Left lung (tissue), 14 donors: ENCODE measurements around the gene NAGA. TPM values are rescaled to one million over a fixed set of nuclear protein-coding genes. Genes with fewer than 3 reads are reported as not detected.
"Not testable (repeated sequence)": the region's sequence is repeated elsewhere in the genome, so short reads cannot be mapped to it uniquely, and the experiment has no call there.

Experiments
- ATAC-seq: fragments of 200-7000 bp; cut with Tn5 transposase; one replicate; pipeline ENCODE4 v1.9.1; 2020; ENCODE audit warnings: moderate library complexity
- DNase-seq, 4 donors: peaks; one replicate each; pipeline ENCODE4 v3.0.0-alpha.2; 2013 to 2020
- H3K27ac ChIP-seq, 2 donors: fragments of 200-600 bp; sonication (generic) in 1 of 2; one replicate each; pipeline versions ENCODE4 v1.5.0 to v1.8.0; 2020 to 2021
- H3K27me3 ChIP-seq, 2 donors: fragments of 200-600 bp; sonication (generic) in 1 of 2; one replicate each; pipeline versions ENCODE4 v1.5.0 to v1.8.0; 2020 to 2021
- H3K36me3 ChIP-seq, 2 donors: fragments of 200-600 bp; sonication (generic) in 1 of 2; one replicate each; pipeline versions ENCODE4 v1.5.0 to v1.8.0; 2020 to 2021
- H3K4me1 ChIP-seq, 2 donors: fragments of 200-600 bp; one replicate each; pipeline ENCODE4 v1.8.0; 2021
- H3K4me3 ChIP-seq, 2 donors: fragments of 200-600 bp; sonication (generic) in 1 of 2; one replicate each; pipeline versions ENCODE4 v1.5.0 to v1.8.0; 2020 to 2021; ENCODE audit warnings: mild to moderate bottlenecking in 1 of 2
- H3K9me3 ChIP-seq, 2 donors: fragments of 200-600 bp; sonication (generic) in 1 of 2; one replicate each; pipeline versions ENCODE4 v1.5.0 to v1.8.0; 2020 to 2021
- CTCF ChIP-seq, 2 donors: fragments of 200-600 bp; sonication (generic) in 1 of 2; IDR thresholded peaks; one replicate each; pipeline versions ENCODE4 v1.5.0 to v1.8.0; 2021; ENCODE audit warnings: antibody characterized with exemption in 2 of 2
- intact Hi-C, 2 donors: fragments of 100-400 bp; cut with DNase I; formaldehyde crosslinking; loops; one replicate each; pipeline versions ENCODE4 v1.11.2 to v1.14.2; 2022
- long read RNA-seq, 12 donors: library from polyadenylated mRNA in 2 of 12; unstranded in 2 of 12; transcript quantifications; one replicate each; pipeline ENCODE4 v2.0.0 and lab custom pipeline, GENCODE V29; 2019 to 2026
- polyA plus RNA-seq, 6 donors: library from polyadenylated mRNA; unstranded; fragments of 120-200 nt; gene quantifications; one replicate each; pipeline ENCODE4 v1.2.1, GENCODE V29; 2013; ENCODE audit not compliant: insufficient read length in 6 of 6
- total RNA-seq, 2 donors: library from RNA; stranded (reverse); fragmentation: NEBNext Ultra II Directional; extraction: Animal tissue kit (Norgen Biotek cat#: 25700); gene quantifications; one replicate each; pipeline ENCODE4 v1.2.1, GENCODE V29; 2021
- donor health status: DM: no; HTN: yes; CAD: no.
- donor health status: DM: no; HTN: no; CAD: no.

NAGA gene
- total RNA-seq: 10 to 100 TPM; 30.5 to 35.6 TPM
- polyA plus RNA-seq: 10 to 100 TPM; 21.6 to 28.8 (median 27.3) TPM
- long read RNA-seq, donor 1, transcript NAGA-201 (9 exons, 3,694 nt): major isoform, 6 of 526 reads
- long read RNA-seq, donor 1, partial matches to known transcripts: 83 of 526 reads
- long read RNA-seq, donor 1, other reads (novel, unspliced or antisense): 433 of 526 reads
- long read RNA-seq, donor 2, transcript NAGA-201 (9 exons, 3,694 nt): major isoform, 8 of 12 reads
- long read RNA-seq, donor 2, partial matches to known transcripts: 0 of 12 reads
- long read RNA-seq, donor 2, other reads (novel, unspliced or antisense): 0 of 12 reads
- long read RNA-seq, donor 3, partial matches to known transcripts: 0 of 5 reads
- long read RNA-seq, donor 3, other reads (novel, unspliced or antisense): 0 of 5 reads
- long read RNA-seq, donor 4, partial matches to known transcripts: 4 of 16 reads
- long read RNA-seq, donor 4, other reads (novel, unspliced or antisense): 3 of 16 reads
- long read RNA-seq, donor 5, partial matches to known transcripts: 0 of 8 reads
- long read RNA-seq, donor 5, other reads (novel, unspliced or antisense): 0 of 8 reads
- long read RNA-seq, donor 6, transcript NAGA-202 (10 exons, 1,869 nt): major isoform, 5 of 10 reads
- long read RNA-seq, donor 6, partial matches to known transcripts: 0 of 10 reads
- long read RNA-seq, donor 6, other reads (novel, unspliced or antisense): 0 of 10 reads
- long read RNA-seq, donor 7, transcript NAGA-201 (9 exons, 3,694 nt): major isoform, 5 of 23 reads
- long read RNA-seq, donor 7, partial matches to known transcripts: 15 of 23 reads
- long read RNA-seq, donor 7, other reads (novel, unspliced or antisense): 0 of 23 reads
- long read RNA-seq, donor 8, partial matches to known transcripts: 7 of 10 reads
- long read RNA-seq, donor 8, other reads (novel, unspliced or antisense): 0 of 10 reads
- long read RNA-seq, donor 9: 0 reads
- long read RNA-seq, donor 10, transcript NAGA-203 (10 exons, 1,856 nt): major isoform, 5 of 19 reads
- long read RNA-seq, donor 10, transcript NAGA-202 (10 exons, 1,869 nt): major isoform, 5 of 19 reads
- long read RNA-seq, donor 10, transcript NAGA-201 (9 exons, 3,694 nt): major isoform, 5 of 19 reads
- long read RNA-seq, donor 10, partial matches to known transcripts: 2 of 19 reads
- long read RNA-seq, donor 10, other reads (novel, unspliced or antisense): 2 of 19 reads
- long read RNA-seq, donor 11, transcript NAGA-201 (9 exons, 3,694 nt): major isoform, 5 of 5 reads
- long read RNA-seq, donor 11, partial matches to known transcripts: 0 of 5 reads
- long read RNA-seq, donor 11, other reads (novel, unspliced or antisense): 0 of 5 reads
- long read RNA-seq, donor 12, transcript NAGA-201 (9 exons, 3,694 nt): major isoform, 8 of 16 reads
- long read RNA-seq, donor 12, partial matches to known transcripts: 6 of 16 reads
- long read RNA-seq, donor 12, other reads (novel, unspliced or antisense): 0 of 16 reads

- H3K36me3 ChIP-seq: peaks cover 0 to 27% of the 10 kb centered on the region in 2 donors
- no peak for TF ChIP-seq CTCF (IDR thresholded peaks at IDR 0.05)
- H3K9me3 ChIP-seq: no peaks in the 10 kb centered on the region
- intact Hi-C loops: no loop called here
- peak; percentile 96 for ATAC-seq
- DNase-seq: peak; percentile 89 to 99 (median 96)
- H3K4me1 ChIP-seq: peaks cover 23 to 54% of the 10 kb centered on the region in 2 donors
- H3K27me3 ChIP-seq: no peaks in the 10 kb centered on the region
- peak within 1 kb of the TSS; percentile 91 to 92 for H3K27ac ChIP-seq
- peak within 1 kb of the TSS; percentile 64 to 72 for H3K4me3 ChIP-seq
Measured at GRCh38 chr22:42070517-42071422, at the start of gene NAGA. TSS of gene NAGA (minus strand) at chr22:42070812. CDS start at chr22:42070297, 515 bp downstream.

GRCh38 chr22:42116848-42117424 lies 46.3 kb upstream of the NAGA start:
- peaks cover 0 to 5% of the 10 kb centered on the region in 2 donors for H3K4me1 ChIP-seq
- H3K36me3 ChIP-seq: no peaks in the 10 kb centered on the region
- ATAC-seq (peak; percentile 57), DNase-seq (peak in 2 of 4 donors; percentile 39 to 41)
- peaks cover 0 to 16% of the 10 kb centered on the region in 2 donors for H3K9me3 ChIP-seq
- TF ChIP-seq CTCF (IDR thresholded peaks at IDR 0.05): no peak
- no peak overlapping the region for H3K27ac ChIP-seq
- H3K4me3 ChIP-seq: no peak overlapping the region
- intact Hi-C loops: loop anchor here in 1 of 2 donors (10.0 kb wide), 1 partner anchor 152 kb away; the partner anchor contains the start of gene SEPTIN3
- no peaks in the 10 kb centered on the region for H3K27me3 ChIP-seq

GRCh38 chr22:42115420-42115830 lies 44.8 kb upstream of the NAGA start:
- not testable (repeated sequence) for H3K36me3 ChIP-seq, H3K27ac ChIP-seq, ATAC-seq, DNase-seq, H3K27me3 ChIP-seq, H3K4me3 ChIP-seq, H3K4me1 ChIP-seq
- peaks cover 0 to 16% of the 10 kb centered on the region in 2 donors for H3K9me3 ChIP-seq
- intact Hi-C loops: loop anchor here in 1 of 2 donors (10.0 kb wide), 1 partner anchor 151 kb away; the partner anchor contains the start of gene SEPTIN3

GRCh38 chr22:42114721-42115120 lies 44.1 kb upstream of the NAGA start:
- Histone ChIP-seq H3K4me1 (no peaks in the 10 kb centered on the region), H3K9me3 (peaks cover 0 to 16% of the 10 kb centered on the region in 2 donors), H3K36me3 (no peaks in the 10 kb centered on the region), H3K27me3 (no peaks in the 10 kb centered on the region), H3K4me3 (no peak overlapping the region), H3K27ac (no peak overlapping the region)
- DNase-seq (no peak), ATAC-seq (no peak)
- TF ChIP-seq CTCF (IDR thresholded peaks at IDR 0.05): no peak
- intact Hi-C loops: loop anchor here in 1 of 2 donors (10.0 kb wide), 1 partner anchor 150 kb away; the partner anchor contains the start of gene SEPTIN3

- H3K36me3 ChIP-seq, H3K27me3 ChIP-seq, DNase-seq, H3K4me1 ChIP-seq, H3K4me3 ChIP-seq, H3K27ac ChIP-seq, ATAC-seq: not testable (repeated sequence)
- intact Hi-C loops: loop anchor here in 1 of 2 donors (10.0 kb wide), 1 partner anchor 148 kb away; the partner anchor contains the start of gene SEPTIN3
- peaks cover 0 to 16% of the 10 kb centered on the region in 2 donors for H3K9me3 ChIP-seq
Measured at GRCh38 chr22:42112793-42113192, 42.2 kb upstream of the NAGA start.
